HCT116 (cell line): Measurements from ENCODE around the gene CTNNB1. TPM values are rescaled to one million over a fixed set of nuclear protein-coding genes. Genes with fewer than 3 reads are reported as not detected.

Experiments
- ATAC-seq: fragments of 200-7000 bp; cut with Tn5 transposase; 2 replicates; pipeline ENCODE4 v1.9.1; 2020; ENCODE audit warnings: mild to moderate bottlenecking, moderate library complexity
- BruUV-seq: library from RNA; stranded (reverse); fragments of 400-500 nt; replicated peaks from 2 replicates; lab custom pipeline; 2021; lab: Mats Ljungman, UMichigan
- CTCF ChIA-PET: fragments of 300-600 bp; sonication (Branson Sonifier 250); formaldehyde crosslinking; loops from one replicate; lab custom pipeline; 2021; ENCODE audit warnings: antibody characterized with exemption; lab: Charles Lee
- POLR2A ChIA-PET: fragments of 300-600, 350-600 bp; sonication (Branson Sonifier 250); formaldehyde crosslinking; loops from one replicate; lab custom pipeline; 2021; ENCODE audit warnings: antibody characterized with exemption; lab: Charles Lee
- RAD21 ChIA-PET, 2 experiments: fragments of 300-600 bp; sonication (Branson Sonifier 250); formaldehyde crosslinking; loops; one replicate each; lab custom pipeline; 2023; ENCODE audit warnings: low total read pairs in 2 of 2; ENCODE audit not compliant: uncharacterized antibody in 2 of 2, unreplicated experiment in 2 of 2, low non-redundant PET in 1 of 2; lab: Charles Lee
- DNase-seq: peaks from one replicate; pipeline ENCODE4 v3.0.0-alpha.2; 2010; ENCODE audit warnings: low read depth, low spot score
- H2AFZ ChIP-seq: fragments of 200-600 bp; shearing (Covaris generic), sonication (generic); 2 replicates; pipeline ENCODE4 v1.6.1; 2017; ENCODE audit warnings: low read depth, mixed run types, mixed read lengths, antibody characterized with exemption, low read length; ENCODE audit not compliant: poor library complexity, severe bottlenecking
- H3K27ac ChIP-seq: 2 replicates; pipeline ENCODE4 v1.5.1; 2012; ENCODE audit warnings: low read depth, low read length
- H3K27me3 ChIP-seq: fragments of 200-600 bp; sonication (generic); 2 replicates; pipeline ENCODE4 v1.6.1; 2016; ENCODE audit warnings: mixed run types, low read length, mixed read lengths; ENCODE audit not compliant: insufficient read depth
- H3K36me3 ChIP-seq, 2 experiments: fragments of 200-500 bp in 1 of 2; fragments of 200-600 bp in 1 of 2; sonication (Bioruptor generic) in 1 of 2; sonication (generic) in 1 of 2; 2 replicates each; pipeline versions ENCODE4 v1.5.1 to v1.6.1; 2014 to 2016; ENCODE audit warnings: low read length in 2 of 2, inconsistent platforms in 1 of 2, mixed read lengths in 1 of 2, mixed run types in 1 of 2; ENCODE audit not compliant: insufficient read depth in 2 of 2, control insufficient read depth in 1 of 2
- H3K4me1 ChIP-seq, 2 experiments: fragments of 200-600 bp in 1 of 2; sonication (generic) in 1 of 2; 2 replicates each; pipeline versions ENCODE4 v1.5.1 to v1.6.1; 2012 to 2017; ENCODE audit warnings: low read length in 2 of 2, inconsistent platforms in 1 of 2, mild to moderate bottlenecking in 1 of 2, mixed read lengths in 1 of 2, mixed run types in 1 of 2, moderate library complexity in 1 of 2; ENCODE audit not compliant: insufficient read depth in 2 of 2, control insufficient read depth in 1 of 2
- H3K4me2 ChIP-seq: fragments of 200-600 bp; sonication (generic); 2 replicates; pipeline ENCODE4 v1.6.1; 2017; ENCODE audit warnings: mixed run types, low read length, mixed read lengths
- H3K4me3 ChIP-seq, 2 experiments: fragments of 200-600 bp in 1 of 2; sonication (generic) in 1 of 2; replicated peaks in 1 of 2; 2 replicates each; pipeline ENCODE4 v1.5.1; 2011 to 2016; ENCODE audit warnings: low read length in 2 of 2, control low read depth in 1 of 2, low read depth in 1 of 2, mild to moderate bottlenecking in 1 of 2, mixed read lengths in 1 of 2, mixed run types in 1 of 2
- H3K79me2 ChIP-seq: fragments of 200-600 bp; sonication (generic); 2 replicates; pipeline ENCODE4 v1.6.1; 2017; ENCODE audit warnings: mild to moderate bottlenecking, mixed run types, low read length, moderate library complexity, mixed read lengths; ENCODE audit not compliant: insufficient read depth
- H3K9ac ChIP-seq: fragments of 200-600 bp; sonication (generic); 2 replicates; pipeline ENCODE4 v1.6.1; 2016; ENCODE audit warnings: low read length, mixed read lengths
- H3K9me2 ChIP-seq: fragments of 200-600 bp; sonication (generic), shearing (Covaris generic); 2 replicates; pipeline ENCODE4 v1.6.1; 2017; ENCODE audit warnings: mixed run types, mild to moderate bottlenecking, moderate library complexity; ENCODE audit not compliant: insufficient read depth
- H3K9me3 ChIP-seq, 2 experiments: fragments of 200-500 bp in 1 of 2; fragments of 200-600 bp in 1 of 2; sonication (Bioruptor generic) in 1 of 2; sonication (generic) in 1 of 2; 2 replicates each; pipeline ENCODE4 v1.6.1; 2014 to 2017; ENCODE audit warnings: low read length in 2 of 2, mixed read lengths in 2 of 2, inconsistent platforms in 1 of 2, low read depth in 1 of 2, mild to moderate bottlenecking in 1 of 2, mixed run types in 1 of 2, moderate library complexity in 1 of 2; ENCODE audit not compliant: control insufficient read depth in 1 of 2, insufficient read depth in 1 of 2
- H4K20me1 ChIP-seq: fragments of 200-600 bp; sonication (generic), shearing (Covaris generic); 2 replicates; pipeline ENCODE4 v1.6.1; 2017; ENCODE audit warnings: mixed run types, mild to moderate bottlenecking, moderate library complexity; ENCODE audit not compliant: insufficient read depth
- EGR1 ChIP-seq: IDR thresholded peaks from 2 replicates; pipeline ENCODE4 v1.6.1; 2012; ENCODE audit warnings: low read depth
- EZH2 ChIP-seq: fragments of 200-600 bp; sonication (generic); IDR thresholded peaks from 2 replicates; pipeline ENCODE4 v1.6.1; 2017; ENCODE audit warnings: antibody characterized with exemption, mixed run types
- EZH2phosphoT487 ChIP-seq: fragments of 200-600 bp; IDR thresholded peaks from 2 replicates; pipeline ENCODE4 v1.6.1; 2018; ENCODE audit warnings: antibody characterized with exemption, borderline replicate concordance
- JUND ChIP-seq: IDR thresholded peaks from 2 replicates; pipeline ENCODE4 v1.6.1; 2012
- POLR2AphosphoS5 ChIP-seq: IDR thresholded peaks from 2 replicates; pipeline ENCODE4 v1.6.1; 2011; ENCODE audit warnings: mild to moderate bottlenecking, low read depth, low read length, moderate library complexity
- SIN3A ChIP-seq: IDR thresholded peaks from 2 replicates; pipeline ENCODE4 v1.6.1; 2012; ENCODE audit warnings: low read depth
- SP1 ChIP-seq: IDR thresholded peaks from 2 replicates; pipeline ENCODE4 v1.6.1; 2012; ENCODE audit warnings: low read depth
- SRF ChIP-seq: IDR thresholded peaks from 2 replicates; pipeline ENCODE4 v1.6.1; 2012; ENCODE audit warnings: low read depth
- intact Hi-C: fragments of 100-400 bp; cut with micrococcal nuclease; formaldehyde crosslinking; loops from 2 replicates; pipeline ENCODE4 v1.10.0; 2022
- total RNA-seq: library from RNA; stranded (reverse); gene quantifications from one replicate; pipeline ENCODE4 v1.2.1, GENCODE V29; 2021; ENCODE audit not compliant: unreplicated experiment
- TF ChIP-seq, protein P1 (sequence below): IDR thresholded peaks from 2 replicates; pipeline ENCODE4 v1.6.1; 2011; ENCODE audit warnings: mild to moderate bottlenecking, low read length, moderate library complexity; ENCODE audit not compliant: insufficient replicate concordance; ENCODE audit errors: extremely low read depth
- TF ChIP-seq, protein P2 (sequence below): IDR thresholded peaks from 2 replicates; pipeline ENCODE4 v1.6.1; 2012

The CTNNB1 gene
- total RNA-seq, 1 experiment from 2014 or later: 265 TPM

DNA sequence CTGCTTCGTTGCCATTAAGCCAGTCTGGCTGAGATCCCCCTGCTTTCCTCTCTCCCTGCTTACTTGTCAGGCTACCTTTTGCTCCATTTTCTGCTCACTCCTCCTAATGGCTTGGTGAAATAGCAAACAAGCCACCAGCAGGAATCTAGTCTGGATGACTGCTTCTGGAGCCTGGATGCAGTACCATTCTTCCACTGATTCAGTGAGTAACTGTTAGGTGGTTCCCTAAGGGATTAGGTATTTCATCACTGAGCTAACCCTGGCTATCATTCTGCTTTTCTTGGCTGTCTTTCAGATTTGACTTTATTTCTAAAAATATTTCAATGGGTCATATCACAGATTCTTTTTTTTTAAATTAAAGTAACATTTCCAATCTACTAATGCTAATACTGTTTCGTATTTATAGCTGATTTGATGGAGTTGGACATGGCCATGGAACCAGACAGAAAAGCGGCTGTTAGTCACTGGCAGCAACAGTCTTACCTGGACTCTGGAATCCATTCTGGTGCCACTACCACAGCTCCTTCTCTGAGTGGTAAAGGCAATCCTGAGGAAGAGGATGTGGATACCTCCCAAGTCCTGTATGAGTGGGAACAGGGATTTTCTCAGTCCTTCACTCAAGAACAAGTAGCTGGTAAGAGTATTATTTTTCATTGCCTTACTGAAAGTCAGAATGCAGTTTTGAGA, 25.0 kb downstream of the CTNNB1 start:
- no peak for DNase-seq
- Histone ChIP-seq H3K9ac (no peak overlapping the region), H3K27me3 (no peaks in the 10 kb centered on the region), H3K9me2 (no peaks in the 10 kb centered on the region), H3K4me2 (no peak overlapping the region), H3K4me1 (no peaks in the 10 kb centered on the region), H4K20me1 (peaks cover 10% of the 10 kb centered on the region; the same call in 1 of the 2 replicates), H3K36me3 (peaks cover 32 to 39% of the 10 kb centered on the region in 2 experiments; a peak in 3 of 4 replicates), H3K27ac (no peak overlapping the region), H3K4me3 (no peak overlapping the region), H3K9me3 (no peaks in the 10 kb centered on the region), H2AFZ (no peak overlapping the region), H3K79me2 (peaks cover 97% of the 10 kb centered on the region)
- BruUV-seq: no TSS peak
- ChIA-PET RAD21 (interaction anchor here in 1 of 2 experiments (0.7 kb wide), 1 partner anchor 8 kb away, joined by 3 read pairs; no protein-coding TSS in a partner anchor), CTCF (no interaction called here), POLR2A (no interaction called here)
- ATAC-seq: no peak
- intact Hi-C loops: no loop called here
- TF ChIP-seq SRF (no peak), SIN3A (no peak), SP1 (no peak)
- TF ChIP-seq, protein P1, sequence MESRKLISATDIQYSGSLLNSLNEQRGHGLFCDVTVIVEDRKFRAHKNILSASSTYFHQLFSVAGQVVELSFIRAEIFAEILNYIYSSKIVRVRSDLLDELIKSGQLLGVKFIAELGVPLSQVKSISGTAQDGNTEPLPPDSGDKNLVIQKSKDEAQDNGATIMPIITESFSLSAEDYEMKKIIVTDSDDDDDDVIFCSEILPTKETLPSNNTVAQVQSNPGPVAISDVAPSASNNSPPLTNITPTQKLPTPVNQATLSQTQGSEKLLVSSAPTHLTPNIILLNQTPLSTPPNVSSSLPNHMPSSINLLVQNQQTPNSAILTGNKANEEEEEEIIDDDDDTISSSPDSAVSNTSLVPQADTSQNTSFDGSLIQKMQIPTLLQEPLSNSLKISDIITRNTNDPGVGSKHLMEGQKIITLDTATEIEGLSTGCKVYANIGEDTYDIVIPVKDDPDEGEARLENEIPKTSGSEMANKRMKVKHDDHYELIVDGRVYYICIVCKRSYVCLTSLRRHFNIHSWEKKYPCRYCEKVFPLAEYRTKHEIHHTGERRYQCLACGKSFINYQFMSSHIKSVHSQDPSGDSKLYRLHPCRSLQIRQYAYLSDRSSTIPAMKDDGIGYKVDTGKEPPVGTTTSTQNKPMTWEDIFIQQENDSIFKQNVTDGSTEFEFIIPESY: no peak

DNA sequence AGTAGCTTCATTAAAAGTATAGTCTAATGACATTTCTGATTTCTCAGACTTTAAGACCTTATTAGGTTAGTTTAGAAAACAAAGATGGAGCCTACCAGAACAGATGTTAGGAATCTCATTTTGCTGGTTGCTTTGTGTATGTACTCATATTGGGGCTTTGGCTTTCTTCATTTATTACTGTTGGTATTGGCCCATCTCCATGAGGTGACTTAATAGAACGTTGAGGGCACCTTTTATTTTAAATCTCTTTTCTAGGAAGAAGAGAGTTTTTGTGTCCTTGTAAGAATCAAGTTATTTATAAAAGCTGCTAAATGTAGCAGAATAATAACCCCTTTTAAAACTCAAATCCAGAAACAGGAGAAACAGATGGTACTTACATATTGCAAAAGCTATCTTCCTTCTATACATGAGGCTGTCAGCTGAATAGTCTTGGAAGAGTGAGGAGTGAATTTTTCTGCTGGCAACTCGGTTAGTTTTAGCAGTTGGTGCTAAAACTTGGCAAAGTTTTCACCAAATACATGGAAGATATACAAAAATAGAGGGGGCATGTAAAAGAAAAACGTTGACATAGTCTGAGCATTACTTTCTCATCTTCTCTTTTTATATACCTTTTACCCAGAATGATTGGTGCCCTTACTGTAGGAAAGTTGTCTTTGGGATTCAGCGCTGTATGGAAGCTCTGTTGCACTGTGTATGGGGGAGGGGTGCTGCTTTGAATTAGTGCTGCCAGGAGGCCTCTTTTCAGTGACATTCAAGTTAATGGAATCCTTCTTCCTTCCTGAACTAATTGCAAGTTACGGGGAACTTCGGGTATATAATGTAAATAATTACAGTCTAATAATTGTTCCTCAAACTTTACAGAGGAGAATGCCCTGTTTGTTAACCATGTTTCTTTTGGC, 35.8 kb downstream of the CTNNB1 start:
- H3K9me3 ChIP-seq: no peaks in the 10 kb centered on the region
- H3K4me3 ChIP-seq: no peak overlapping the region
- H3K79me2 ChIP-seq: peaks cover 7% of the 10 kb centered on the region
- H3K9ac ChIP-seq: no peak overlapping the region
- no peak for TF ChIP-seq EZH2phosphoT487
- no peak for TF ChIP-seq EGR1
- TF ChIP-seq EZH2: no peak
- TF ChIP-seq, protein P1: no peak
- TF ChIP-seq JUND: no peak
- TF ChIP-seq, protein P2, sequence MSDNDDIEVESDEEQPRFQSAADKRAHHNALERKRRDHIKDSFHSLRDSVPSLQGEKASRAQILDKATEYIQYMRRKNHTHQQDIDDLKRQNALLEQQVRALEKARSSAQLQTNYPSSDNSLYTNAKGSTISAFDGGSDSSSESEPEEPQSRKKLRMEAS: no peak
- no peak for TF ChIP-seq POLR2AphosphoS5
- BruUV-seq: no TSS peak
- H2AFZ ChIP-seq: no peak overlapping the region
- H3K4me1 ChIP-seq: no peaks in the 10 kb centered on the region
- intact Hi-C loops: no loop called here
- no peak for DNase-seq
- H3K27ac ChIP-seq: no peak overlapping the region
- peaks cover 54 to 73% of the 10 kb centered on the region in 2 experiments for H3K36me3 ChIP-seq
- ChIA-PET POLR2A (no interaction called here), CTCF (no interaction called here), RAD21 (no interaction called here)
- ATAC-seq: no peak
- no peaks in the 10 kb centered on the region for H3K9me2 ChIP-seq
- no peaks in the 10 kb centered on the region for H3K27me3 ChIP-seq
- no peak overlapping the region for H3K4me2 ChIP-seq
- no peaks in the 10 kb centered on the region for H4K20me1 ChIP-seq
